ENCODE results near the gene LIMK1. TPM values are rescaled to one million over a fixed set of nuclear protein-coding genes. Genes with fewer than 3 reads are reported as not detected.
A peak's percentile ranks its signal among the peaks of the same experiment; 100 is the strongest.

LIMK1 gene
- total RNA-seq, 1 experiment from 2014 or later = 56.3 TPM

- no peak overlapping the region for H2AFZ ChIP-seq (ENCODE audit: low read depth, low read length, poor library complexity, severe bottlenecking)
- H4K20me1 ChIP-seq (ENCODE audit: insufficient read depth) = no peaks in the 10 kb centered on the region
- no TSS peak for BruUV-seq (replicated peaks)
- DNase-seq (ENCODE audit: low read depth, low spot score) (no peak), ATAC-seq (no peak)
- CTCF ChIA-PET = no interaction called here
- H3K79me2 ChIP-seq (ENCODE audit: insufficient read depth, low read length) = peaks cover 9% of the 10 kb centered on the region; the same call in 1 of the 2 replicates
- RAD21 ChIA-PET (ENCODE audit: low non-redundant PET in 1 of 2, low total read pairs in 2 of 2, uncharacterized antibody in 2 of 2, unreplicated experiment in 2 of 2) = no interaction called here
- H3K4me1 ChIP-seq (ENCODE audit: control insufficient read depth in 1 of 2, insufficient read depth in 2 of 2, low read length in 2 of 2) = peaks cover 28 to 46% of the 10 kb centered on the region in 2 experiments
- H3K36me3 ChIP-seq (ENCODE audit: control insufficient read depth in 1 of 2, insufficient read depth in 2 of 2, low read length in 2 of 2) = peaks cover 28 to 36% of the 10 kb centered on the region in 2 experiments; a peak in 3 of 4 replicates
- H3K27ac ChIP-seq (ENCODE audit: low read depth, low read length) = peak overlapping the region; percentile 27; the same call in 1 of the 2 replicates
- POLR2A ChIA-PET = no interaction called here
- TF ChIP-seq ATF3 (IDR thresholded peaks at IDR 0.05) (no peak), EZH2phosphoT487 (IDR thresholded peaks at IDR 0.05; ENCODE audit: borderline replicate concordance) (no peak), FOSL1 (IDR thresholded peaks at IDR 0.05; ENCODE audit: low read depth) (peak; percentile 37; the same call in 1 of the 2 replicates), CTCF (IDR thresholded peaks at IDR 0.05 in 2 of 3, conservative IDR thresholded peaks at IDR 0.05 in 1 of 3; ENCODE audit: borderline replicate concordance in 1 of 3, insufficient read depth in 1 of 3, low read depth in 2 of 3, low read length in 2 of 3) (no peak), SRF (IDR thresholded peaks at IDR 0.05; ENCODE audit: low read depth) (no peak), ELF1 (IDR thresholded peaks at IDR 0.05; ENCODE audit: borderline replicate concordance, low read depth) (no peak; the same call in 1 of the 2 replicates), CBX3 (IDR thresholded peaks at IDR 0.05; ENCODE audit: low read depth) (peak; percentile 87; the same call in 1 of the 2 replicates), RAD21 (IDR thresholded peaks at IDR 0.05; ENCODE audit: low read depth) (no peak), SP1 (IDR thresholded peaks at IDR 0.05; ENCODE audit: low read depth) (peak; percentile 39; the same call in 1 of the 2 replicates), MAX (IDR thresholded peaks at IDR 0.05) (no peak), JUND (IDR thresholded peaks at IDR 0.05) (peak; percentile 57), POLR2A (IDR thresholded peaks at IDR 0.05; ENCODE audit: borderline replicate concordance, extremely low read depth, insufficient read depth, insufficient read length) (no peak), YY1 (IDR thresholded peaks at IDR 0.05; ENCODE audit: extremely low read depth, insufficient replicate concordance, low read depth, low read length) (no peak)
- no peak overlapping the region for H3K4me3 ChIP-seq (replicated peaks in 1 of 2; ENCODE audit: low read depth in 1 of 2, low read length in 2 of 2)
- no peaks in the 10 kb centered on the region for H3K27me3 ChIP-seq (ENCODE audit: insufficient read depth, low read length)
- peak overlapping the region; percentile 40 for H3K4me2 ChIP-seq (ENCODE audit: low read length)
- no peaks in the 10 kb centered on the region for H3K9me2 ChIP-seq (ENCODE audit: insufficient read depth)
- peaks cover 0 to 13% of the 10 kb centered on the region in 2 experiments; a peak in 1 of 4 replicates for H3K9me3 ChIP-seq (ENCODE audit: control insufficient read depth in 1 of 2, insufficient read depth in 1 of 2, low read depth in 1 of 2, low read length in 2 of 2)
- no peak overlapping the region for H3K9ac ChIP-seq (ENCODE audit: low read length)
- intact Hi-C loops (cut with micrococcal nuclease) = no loop called here
These were observed 14.5 kb downstream of the LIMK1 start for GRCh38 chr7:74097937-74098614.

All from HCT116 (cell line).